ENCODE measurements around the gene TRAPPC3L. TPM values are rescaled to one million over a fixed set of nuclear protein-coding genes. Genes with fewer than 3 reads are reported as not detected.

Gene TRAPPC3L
- total and polyA plus RNA-seq, 2 of the 8 experiments (the other 6 are each of a cell fraction or from before 2014, with no cell fraction given), result not detected

DNA sequence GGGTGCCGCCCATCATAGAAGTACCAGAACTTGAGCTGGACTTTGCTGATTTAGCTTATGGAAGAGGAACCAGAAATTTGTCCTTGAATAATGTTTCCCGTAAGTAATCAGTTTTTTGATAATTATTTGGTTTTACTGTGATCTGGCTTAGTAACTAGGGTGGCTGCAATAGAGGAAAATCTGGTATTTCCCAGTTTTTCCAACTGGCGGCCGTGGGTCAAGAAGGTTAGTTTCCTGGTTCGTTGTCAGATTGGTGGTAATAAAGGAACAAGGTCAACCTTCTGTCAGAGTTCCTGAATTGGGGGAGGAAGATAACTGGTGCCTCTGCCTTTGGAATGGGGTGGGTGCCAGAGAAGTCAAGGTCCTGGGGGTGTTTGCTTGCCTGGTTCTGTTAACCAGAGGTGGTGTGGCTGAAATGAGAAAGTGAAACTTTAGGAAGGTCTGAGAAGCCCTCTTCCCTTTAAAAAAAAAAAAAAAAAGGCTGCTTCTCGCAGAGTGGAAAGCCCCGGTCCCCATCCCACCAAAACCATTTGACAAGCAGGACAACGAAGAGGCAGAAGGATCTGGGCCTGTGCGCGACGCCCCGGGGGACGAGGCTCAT is 84.1 kb downstream of the TRAPPC3L start, which contains the start of gene CALHM6 (continued):
- no peak for TF ChIP-seq HDAC2 (IDR thresholded peaks at IDR 0.05; ENCODE audit: borderline replicate concordance in 1 of 2, low read depth in 2 of 2, low read length in 2 of 2)
- TF ChIP-seq CTBP2 (IDR thresholded peaks at IDR 0.05; ENCODE audit: borderline replicate concordance, insufficient read depth, insufficient read length, low read length), result no peak
- no peak for TF ChIP-seq RBBP5 (IDR thresholded peaks at IDR 0.05; ENCODE audit: borderline replicate concordance, low read depth, low read length)
- no peak for TF ChIP-seq SAP30 (IDR thresholded peaks at IDR 0.05; ENCODE audit: insufficient read depth, insufficient replicate concordance, low read length)
- no peak for TF ChIP-seq GABPA (IDR thresholded peaks at IDR 0.05; ENCODE audit: borderline replicate concordance, insufficient read depth, low read length)
- TF ChIP-seq, protein P1, sequence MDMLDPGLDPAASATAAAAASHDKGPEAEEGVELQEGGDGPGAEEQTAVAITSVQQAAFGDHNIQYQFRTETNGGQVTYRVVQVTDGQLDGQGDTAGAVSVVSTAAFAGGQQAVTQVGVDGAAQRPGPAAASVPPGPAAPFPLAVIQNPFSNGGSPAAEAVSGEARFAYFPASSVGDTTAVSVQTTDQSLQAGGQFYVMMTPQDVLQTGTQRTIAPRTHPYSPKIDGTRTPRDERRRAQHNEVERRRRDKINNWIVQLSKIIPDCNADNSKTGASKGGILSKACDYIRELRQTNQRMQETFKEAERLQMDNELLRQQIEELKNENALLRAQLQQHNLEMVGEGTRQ (IDR thresholded peaks at IDR 0.05; ENCODE audit: low read length), result no peak

Data from H1 (cell line).